H9 (cell line): ENCODE data around the gene CX3CR1. TPM values are rescaled to one million over a fixed set of nuclear protein-coding genes. Genes with fewer than 3 reads are reported as not detected.

Experiments used
- DNase-seq: peaks from one replicate; pipeline ENCODE4 v3.0.0-alpha.2; 2017
- H2AFZ ChIP-seq: one replicate; pipeline ENCODE4 v1.6.1; 2013; ENCODE audit warnings: mild to moderate bottlenecking, low read length, control low read depth, moderate library complexity
- H2AK5ac ChIP-seq: 2 replicates; pipeline ENCODE4 v1.6.1; 2013; ENCODE audit warnings: low read length, control low read depth, mixed read lengths; ENCODE audit not compliant: insufficient read length
- H2BK120ac ChIP-seq: one replicate; pipeline ENCODE4 v1.6.1; 2013; ENCODE audit warnings: low read depth, mild to moderate bottlenecking, low read length, control low read depth, inconsistent platforms; ENCODE audit not compliant: poor library complexity, severe bottlenecking
- H2BK12ac ChIP-seq: 2 replicates; pipeline ENCODE4 v1.6.1; 2013; ENCODE audit warnings: low read length, control low read depth, mixed read lengths, low read depth; ENCODE audit not compliant: insufficient read length
- H2BK15ac ChIP-seq: 2 replicates; pipeline ENCODE4 v1.6.1; 2013; ENCODE audit warnings: low read depth, low read length, control low read depth
- H2BK20ac ChIP-seq: one replicate; pipeline ENCODE4 v1.6.1; 2013; ENCODE audit warnings: low read depth, mild to moderate bottlenecking, low read length, control low read depth, inconsistent platforms; ENCODE audit not compliant: poor library complexity, severe bottlenecking
- H2BK5ac ChIP-seq: 2 replicates; pipeline ENCODE4 v1.6.1; 2013; ENCODE audit warnings: low read length, control low read depth, mixed read lengths; ENCODE audit not compliant: insufficient read length
- H3K14ac ChIP-seq: 2 replicates; pipeline ENCODE4 v1.6.1; 2013; ENCODE audit warnings: low read length, control low read depth; ENCODE audit not compliant: insufficient read depth
- H3K18ac ChIP-seq: 2 replicates; pipeline ENCODE4 v1.6.1; 2013; ENCODE audit warnings: low read depth, mild to moderate bottlenecking, mixed read lengths, low read length, control low read depth; ENCODE audit not compliant: insufficient read length
- H3K23ac ChIP-seq: 2 replicates; pipeline ENCODE4 v1.6.1; 2013; ENCODE audit warnings: low read length, control low read depth, mixed read lengths, low read depth; ENCODE audit not compliant: insufficient read length
- H3K23me2 ChIP-seq: 2 replicates; pipeline ENCODE4 v1.6.1; 2013; ENCODE audit warnings: low read depth, mild to moderate bottlenecking, mixed read lengths, low read length, control low read depth; ENCODE audit not compliant: insufficient read length, poor library complexity, severe bottlenecking
- H3K27ac ChIP-seq: 2 replicates; pipeline ENCODE4 v1.5.1; 2013; ENCODE audit warnings: low read length, control low read depth, mixed read lengths, low read depth; ENCODE audit not compliant: insufficient read length
- H3K27me3 ChIP-seq: 2 replicates; pipeline ENCODE4 v1.6.1; 2013; ENCODE audit warnings: low read length, control low read depth, inconsistent platforms; ENCODE audit not compliant: insufficient read depth
- H3K4ac ChIP-seq: 2 replicates; pipeline ENCODE4 v1.6.1; 2013; ENCODE audit warnings: low read depth, mild to moderate bottlenecking, control low read depth, inconsistent platforms, low read length, moderate library complexity
- H3K4me1 ChIP-seq: 2 replicates; pipeline ENCODE4 v1.6.1; 2013; ENCODE audit warnings: low read length, control low read depth, inconsistent platforms; ENCODE audit not compliant: insufficient read depth
- H3K4me2 ChIP-seq: 2 replicates; pipeline ENCODE4 v1.6.1; 2013; ENCODE audit warnings: low read length, control low read depth, mixed read lengths; ENCODE audit not compliant: insufficient read length, insufficient read depth
- H3K56ac ChIP-seq: 2 replicates; pipeline ENCODE4 v1.6.1; 2013; ENCODE audit warnings: low read depth, mild to moderate bottlenecking, mixed read lengths, low read length, control low read depth; ENCODE audit not compliant: insufficient read length
- H3K79me1 ChIP-seq: 2 replicates; pipeline ENCODE4 v1.6.1; 2013; ENCODE audit warnings: low read depth, mild to moderate bottlenecking, moderate library complexity, low read length, control low read depth, inconsistent platforms; ENCODE audit not compliant: insufficient read depth, poor library complexity, severe bottlenecking
- H3K79me2 ChIP-seq: 2 replicates; pipeline ENCODE4 v1.6.1; 2013; ENCODE audit warnings: low read length, control low read depth, inconsistent platforms; ENCODE audit not compliant: insufficient read depth
- H3K9ac ChIP-seq: 2 replicates; pipeline ENCODE4 v1.6.1; 2013; ENCODE audit warnings: low read length, control low read depth, mixed read lengths; ENCODE audit not compliant: insufficient read length; ENCODE audit errors: extremely low read depth
- H3K9me3 ChIP-seq: one replicate; pipeline ENCODE4 v1.6.1; 2013; ENCODE audit warnings: low read depth, low read length, inconsistent platforms; ENCODE audit not compliant: control insufficient read depth
- H3T11ph ChIP-seq: one replicate; pipeline ENCODE4 v1.6.1; 2013; ENCODE audit warnings: mild to moderate bottlenecking, low read length, control low read depth, inconsistent platforms
- H4K20me1 ChIP-seq: one replicate; pipeline ENCODE4 v1.6.1; 2013; ENCODE audit not compliant: control insufficient read depth, insufficient read length, insufficient read depth
- H4K5ac ChIP-seq: 2 replicates; pipeline ENCODE4 v1.6.1; 2013; ENCODE audit warnings: low read depth, mild to moderate bottlenecking, mixed read lengths, low read length, control low read depth; ENCODE audit not compliant: insufficient read length
- H4K8ac ChIP-seq: replicated peaks from 2 replicates; pipeline ENCODE4 v1.6.1; 2013; ENCODE audit warnings: low read length, control low read depth, mixed read lengths, low read depth; ENCODE audit not compliant: insufficient read length
- H4K91ac ChIP-seq: 2 replicates; pipeline ENCODE4 v1.6.1; 2013; ENCODE audit warnings: low read depth, mild to moderate bottlenecking, moderate library complexity, mixed read lengths, low read length, control low read depth; ENCODE audit not compliant: insufficient read length
- H3K27ac Mint-ChIP-seq, 3 experiments: 2 replicates in 2 of 3; 3 replicates in 1 of 3; pipeline ENCODE4 v1.8.0; 2020 to 2021; ENCODE audit warnings: mixed read lengths in 3 of 3, mild to moderate bottlenecking in 1 of 3, moderate library complexity in 1 of 3
- H3K27me3 Mint-ChIP-seq: 2 replicates; pipeline ENCODE4 v1.8.0; 2021; ENCODE audit warnings: low read depth, mild to moderate bottlenecking, moderate library complexity, mixed read lengths
- H3K36me3 Mint-ChIP-seq, 3 experiments: 2 replicates in 2 of 3; 3 replicates in 1 of 3; pipeline ENCODE4 v1.8.0; 2020 to 2021; ENCODE audit warnings: low read depth in 3 of 3, mixed read lengths in 3 of 3; ENCODE audit not compliant: insufficient read depth in 1 of 3
- H3K4me1 Mint-ChIP-seq, 2 experiments: 2 replicates each; pipeline ENCODE4 v1.8.0; 2020; ENCODE audit warnings: mixed read lengths in 2 of 2
- H3K4me3 Mint-ChIP-seq, 2 experiments: 2 replicates in 1 of 2; 3 replicates in 1 of 2; pipeline ENCODE4 v1.8.0; 2020 to 2021; ENCODE audit warnings: mild to moderate bottlenecking in 2 of 2, mixed read lengths in 2 of 2, moderate library complexity in 1 of 2
- H3K9me3 Mint-ChIP-seq, 2 experiments: 2 replicates in 1 of 2; 3 replicates in 1 of 2; pipeline ENCODE4 v1.8.0; 2020; ENCODE audit warnings: mild to moderate bottlenecking in 2 of 2, mixed read lengths in 2 of 2, moderate library complexity in 1 of 2
- WGBS: extraction: QIAGEN DNeasy Blood & Tissue Kit; methylation state at CpG from one replicate; pipeline ENCODE4 v1.1.7; 2013; ENCODE audit warnings: missing lambda C conversion rate, low lambda C conversion rate, mixed read lengths; ENCODE audit not compliant: insufficient read length; ENCODE audit errors: extremely low coverage; 5-methylcytosine and 5-hydroxymethylcytosine counted together
- total RNA-seq: library from RNA; stranded (reverse); gene quantifications from 2 replicates; pipeline ENCODE4 v1.2.1, GENCODE V29; 2021
- TF ChIP-seq, protein P1 (sequence below): fragments of 200-600 bp; sonication (generic); conservative IDR thresholded peaks from 3 replicates; pipeline ENCODE4 v1.8.0; 2021; ENCODE audit warnings: antibody characterized with exemption, mild to moderate bottlenecking

CX3CR1 gene
- total RNA-seq, 1 experiment from 2014 or later: not detected

DNA sequence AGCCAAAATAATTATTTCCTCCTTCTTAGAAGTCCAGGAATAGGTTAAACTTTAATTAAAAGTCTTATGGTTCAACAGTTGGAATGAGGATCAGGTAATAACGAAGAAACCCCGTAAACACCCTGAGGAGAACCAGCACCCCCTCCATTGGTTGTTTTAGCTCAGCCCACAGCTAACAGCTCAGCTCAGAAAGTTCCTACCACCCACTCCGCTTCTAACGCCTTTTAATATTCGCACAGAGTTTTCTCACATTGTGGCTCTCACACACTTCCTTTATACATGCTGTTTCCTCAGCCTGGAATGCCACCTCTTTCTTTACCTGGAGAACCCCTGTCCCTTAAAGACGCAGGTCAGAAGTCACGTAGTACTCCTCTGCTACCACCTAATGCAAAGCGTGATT lies 17.0 kb downstream of the CX3CR1 start:
- no peak overlapping the region for H2BK5ac ChIP-seq
- WGBS: no CpG with 5 or more reads among the region's 8 CpGs
- H3K56ac ChIP-seq: no peak overlapping the region
- H2BK15ac ChIP-seq: no peak overlapping the region
- H3K27me3 ChIP-seq: no peaks in the 10 kb centered on the region
- no peak overlapping the region for H3K23ac ChIP-seq
- no peak overlapping the region for H4K5ac ChIP-seq
- no peak overlapping the region for H4K8ac ChIP-seq
- Mint-ChIP-seq H3K36me3 (no peaks in the 10 kb centered on the region), H3K27me3 (peaks cover 2% of the 10 kb centered on the region), H3K4me3 (no peak overlapping the region), H3K4me1 (peaks cover 3 to 4% of the 10 kb centered on the region in 2 experiments), H3K27ac (no peak overlapping the region), H3K9me3 (no peaks in the 10 kb centered on the region)
- H2BK12ac ChIP-seq: no peak overlapping the region
- no peak overlapping the region for H3K4ac ChIP-seq
- peaks cover 3% of the 10 kb centered on the region; the same call in 1 of the 2 replicates for H3K4me1 ChIP-seq
- H3K27ac ChIP-seq: no peak overlapping the region
- H2BK20ac ChIP-seq: no peak overlapping the region
- H4K20me1 ChIP-seq: no peaks in the 10 kb centered on the region
- no peaks in the 10 kb centered on the region for H3K23me2 ChIP-seq
- H2BK120ac ChIP-seq: no peak overlapping the region
- no peak overlapping the region for H3K9ac ChIP-seq
- H4K91ac ChIP-seq: no peak overlapping the region
- no peak overlapping the region for H2AFZ ChIP-seq
- no peak for DNase-seq
- no peak overlapping the region for H2AK5ac ChIP-seq
- H3K18ac ChIP-seq: no peak overlapping the region
- no peaks in the 10 kb centered on the region for H3K9me3 ChIP-seq
- H3K14ac ChIP-seq: no peak overlapping the region
- TF ChIP-seq, protein P1, sequence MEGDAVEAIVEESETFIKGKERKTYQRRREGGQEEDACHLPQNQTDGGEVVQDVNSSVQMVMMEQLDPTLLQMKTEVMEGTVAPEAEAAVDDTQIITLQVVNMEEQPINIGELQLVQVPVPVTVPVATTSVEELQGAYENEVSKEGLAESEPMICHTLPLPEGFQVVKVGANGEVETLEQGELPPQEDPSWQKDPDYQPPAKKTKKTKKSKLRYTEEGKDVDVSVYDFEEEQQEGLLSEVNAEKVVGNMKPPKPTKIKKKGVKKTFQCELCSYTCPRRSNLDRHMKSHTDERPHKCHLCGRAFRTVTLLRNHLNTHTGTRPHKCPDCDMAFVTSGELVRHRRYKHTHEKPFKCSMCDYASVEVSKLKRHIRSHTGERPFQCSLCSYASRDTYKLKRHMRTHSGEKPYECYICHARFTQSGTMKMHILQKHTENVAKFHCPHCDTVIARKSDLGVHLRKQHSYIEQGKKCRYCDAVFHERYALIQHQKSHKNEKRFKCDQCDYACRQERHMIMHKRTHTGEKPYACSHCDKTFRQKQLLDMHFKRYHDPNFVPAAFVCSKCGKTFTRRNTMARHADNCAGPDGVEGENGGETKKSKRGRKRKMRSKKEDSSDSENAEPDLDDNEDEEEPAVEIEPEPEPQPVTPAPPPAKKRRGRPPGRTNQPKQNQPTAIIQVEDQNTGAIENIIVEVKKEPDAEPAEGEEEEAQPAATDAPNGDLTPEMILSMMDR: no peak
- no peaks in the 10 kb centered on the region for H3K79me2 ChIP-seq
- no peak overlapping the region for H3T11ph ChIP-seq
- no peak overlapping the region for H3K4me2 ChIP-seq
- no peaks in the 10 kb centered on the region for H3K79me1 ChIP-seq
